IMR-90 (cell line): ENCODE results near the gene WRAP53. TPM values are rescaled to one million over a fixed set of nuclear protein-coding genes. Genes with fewer than 3 reads are reported as not detected.

Experiments used
- ATAC-seq: fragments of 200-7000 bp; cut with Tn5 transposase; 2 replicates; pipeline ENCODE4 v1.9.1; 2020; ENCODE audit warnings: low read depth, mild to moderate bottlenecking, moderate library complexity
- BruUV-seq: library from RNA; stranded (reverse); fragments of 400-500 nt; replicated peaks from 2 replicates; lab custom pipeline; 2021; lab: Mats Ljungman, UMichigan
- CTCF ChIA-PET: fragments of 300-600 bp; formaldehyde crosslinking; extraction: SDS; loops from one replicate; lab custom pipeline; 2021; ENCODE audit warnings: antibody characterized with exemption; lab: Yijun Ruan, JAX
- POLR2A ChIA-PET: fragments of 300-600 bp; sonication (Branson Sonifier 250); formaldehyde crosslinking; loops from one replicate; lab custom pipeline; 2022; ENCODE audit warnings: antibody characterized with exemption; ENCODE audit not compliant: unreplicated experiment; lab: Charles Lee
- DNase-seq: peaks from one replicate; pipeline ENCODE4 v3.0.0; 2013
- H2AFZ ChIP-seq: replicated peaks from 2 replicates; pipeline ENCODE3; 2013; ENCODE audit warnings: low read length, mild to moderate bottlenecking; ENCODE audit not compliant: poor library complexity
- H2AK5ac ChIP-seq: 2 replicates; pipeline ENCODE4 v1.6.1; 2013; ENCODE audit warnings: low read depth, low read length, inconsistent platforms
- H2AK9ac ChIP-seq: replicated peaks from 2 replicates; pipeline ENCODE3; 2013; ENCODE audit warnings: mild to moderate bottlenecking, low read depth, low read length, moderate library complexity; ENCODE audit not compliant: poor library complexity
- H2BK120ac ChIP-seq: 2 replicates; pipeline ENCODE4 v1.6.1; 2013; ENCODE audit warnings: low read depth, low read length, inconsistent platforms
- H2BK15ac ChIP-seq: 3 replicates; pipeline ENCODE4 v1.6.1; 2013; ENCODE audit warnings: low read depth, low read length, inconsistent platforms
- H2BK20ac ChIP-seq: 2 replicates; pipeline ENCODE4 v1.6.1; 2013; ENCODE audit warnings: low read depth, mild to moderate bottlenecking, inconsistent platforms, low read length, moderate library complexity
- H2BK5ac ChIP-seq: 2 replicates; pipeline ENCODE4 v1.6.1; 2013; ENCODE audit warnings: mild to moderate bottlenecking, low read depth, low read length, inconsistent platforms; ENCODE audit not compliant: poor library complexity, severe bottlenecking
- H3K14ac ChIP-seq: replicated peaks from 2 replicates; pipeline ENCODE4 v1.6.1; 2013; ENCODE audit warnings: low read depth, low read length, inconsistent platforms
- H3K18ac ChIP-seq: 2 replicates; pipeline ENCODE4 v1.6.1; 2013; ENCODE audit warnings: low read depth, low read length, control low read depth
- H3K23ac ChIP-seq: 2 replicates; pipeline ENCODE4 v1.6.1; 2013; ENCODE audit warnings: low read depth, low read length, inconsistent platforms
- H3K27ac ChIP-seq: 2 replicates; pipeline ENCODE4 v1.5.1; 2013; ENCODE audit warnings: mild to moderate bottlenecking, control low read depth, low read length; ENCODE audit not compliant: insufficient read depth
- H3K27me3 ChIP-seq: 2 replicates; pipeline ENCODE4 v1.6.1; 2013; ENCODE audit warnings: low read length; ENCODE audit not compliant: control insufficient read depth, insufficient read depth
- H3K36me3 ChIP-seq: 2 replicates; pipeline ENCODE4 v1.6.1; 2013; ENCODE audit warnings: low read length, mixed read lengths; ENCODE audit not compliant: control insufficient read depth, insufficient read depth
- H3K4ac ChIP-seq: 2 replicates; pipeline ENCODE4 v1.6.1; 2013; ENCODE audit warnings: low read depth, low read length, inconsistent platforms
- H3K4me1 ChIP-seq: 2 replicates; pipeline ENCODE4 v1.6.1; 2013; ENCODE audit warnings: low read length, mixed read lengths; ENCODE audit not compliant: control insufficient read depth, insufficient read depth
- H3K4me2 ChIP-seq: 2 replicates; pipeline ENCODE4 v1.6.1; 2013; ENCODE audit warnings: low read depth, mild to moderate bottlenecking, control low read depth, low read length, moderate library complexity
- H3K4me3 ChIP-seq: 2 replicates; pipeline ENCODE4 v1.5.1; 2013; ENCODE audit warnings: low read depth, mild to moderate bottlenecking, control low read depth, low read length, moderate library complexity; ENCODE audit not compliant: insufficient read depth
- H3K56ac ChIP-seq: 2 replicates; pipeline ENCODE4 v1.6.1; 2013; ENCODE audit warnings: low read length, inconsistent platforms; ENCODE audit not compliant: insufficient read depth; ENCODE audit errors: extremely low read depth
- H3K79me1 ChIP-seq, 2 experiments: 2 replicates each; pipeline ENCODE4 v1.6.1; 2013; ENCODE audit warnings: low read length in 2 of 2, inconsistent platforms in 1 of 2, low read depth in 1 of 2
- H3K9ac ChIP-seq: 2 replicates; pipeline ENCODE4 v1.6.1; 2013; ENCODE audit warnings: low read depth, low read length, control low read depth
- H3K9me1 ChIP-seq: 2 replicates; pipeline ENCODE4 v1.6.1; 2013; ENCODE audit warnings: low read length, inconsistent platforms; ENCODE audit not compliant: insufficient read depth
- H3K9me3 ChIP-seq: 2 replicates; pipeline ENCODE4 v1.6.1; 2013; ENCODE audit warnings: low read length; ENCODE audit not compliant: control insufficient read depth, insufficient read depth
- H4K20me1 ChIP-seq: 2 replicates; pipeline ENCODE4 v1.6.1; 2013; ENCODE audit warnings: low read length, inconsistent platforms; ENCODE audit not compliant: insufficient read depth
- H4K5ac ChIP-seq: 2 replicates; pipeline ENCODE4 v1.6.1; 2013; ENCODE audit warnings: mild to moderate bottlenecking, low read depth, low read length, control low read depth
- H4K8ac ChIP-seq, 2 experiments: 2 replicates each; pipeline ENCODE4 v1.6.1; 2013; ENCODE audit warnings: low read depth in 2 of 2, low read length in 2 of 2, control low read depth in 1 of 2, inconsistent platforms in 1 of 2
- H4K91ac ChIP-seq: 2 replicates; pipeline ENCODE4 v1.6.1; 2013; ENCODE audit warnings: low read depth, low read length, inconsistent platforms; ENCODE audit not compliant: insufficient read depth
- CEBPB ChIP-seq: IDR thresholded peaks from 2 replicates; pipeline ENCODE4 v1.6.1; 2012; ENCODE audit warnings: low read depth, low read length, improper control_type of control experiment
- CTCF ChIP-seq: conservative IDR thresholded peaks from 2 replicates; pipeline ENCODE4 v1.5.1; 2012; ENCODE audit warnings: mild to moderate bottlenecking, low read depth, low read length, improper control_type of control experiment
- RAD21 ChIP-seq: IDR thresholded peaks from 2 replicates; pipeline ENCODE4 v1.6.1; 2012; ENCODE audit warnings: low read length, improper control_type of control experiment
- RCOR1 ChIP-seq: IDR thresholded peaks from 2 replicates; pipeline ENCODE4 v1.6.1; 2012; ENCODE audit warnings: mild to moderate bottlenecking, low read length, improper control_type of control experiment; ENCODE audit not compliant: insufficient replicate concordance
- RFX5 ChIP-seq: IDR thresholded peaks from 2 replicates; pipeline ENCODE4 v1.8.0; 2012; ENCODE audit warnings: low read depth, mild to moderate bottlenecking, low read length, moderate library complexity
- WGBS, 2 experiments: methylation state at CpG; one replicate each; pipeline versions ENCODE4 v1.1.5 to v1.1.7; 2013; ENCODE audit warnings: missing lambda C conversion rate in 2 of 2; ENCODE audit not compliant: insufficient read length in 1 of 2; ENCODE audit errors: extremely low coverage in 2 of 2; 5-methylcytosine and 5-hydroxymethylcytosine counted together
- dilution Hi-C: fragments of 300-500 bp; cut with HindIII; formaldehyde crosslinking; loops from one replicate; pipeline ENCODE4 v1.14.3; 2018; ENCODE audit warnings: low sequenced_read_pairs; ENCODE audit not compliant: unreplicated experiment
- in situ Hi-C: fragments of 300-500 bp; cut with MboI; formaldehyde crosslinking; loops from 3 replicates; pipeline ENCODE4 v1.14.3; 2019; ENCODE audit warnings: low sequenced_read_pairs, inconsistent platforms, mixed read lengths
- intact Hi-C: fragments of 100-400 bp; cut with micrococcal nuclease; formaldehyde crosslinking; loops from 2 replicates; pipeline ENCODE4 v1.10.0; 2022
- polyA plus RNA-seq, 3 experiments: library from polyadenylated mRNA; depleted of rRNA; stranded (reverse); fragments of >200 nt; gene quantifications; 2 replicates each; pipeline ENCODE4 v1.2.3, GENCODE V29; 2012; ENCODE audit warnings: low replicate concordance in 1 of 3
- total RNA-seq: library from RNA; depleted of rRNA; stranded (reverse); fragments of >200 nt; gene quantifications from 2 replicates; pipeline ENCODE4 v1.2.3, GENCODE V29; 2012

Gene WRAP53
- total and polyA plus RNA-seq, 2 of the 4 experiments (the other 2 are of a cell fraction), result 6.6 to 9.5 TPM

DNA sequence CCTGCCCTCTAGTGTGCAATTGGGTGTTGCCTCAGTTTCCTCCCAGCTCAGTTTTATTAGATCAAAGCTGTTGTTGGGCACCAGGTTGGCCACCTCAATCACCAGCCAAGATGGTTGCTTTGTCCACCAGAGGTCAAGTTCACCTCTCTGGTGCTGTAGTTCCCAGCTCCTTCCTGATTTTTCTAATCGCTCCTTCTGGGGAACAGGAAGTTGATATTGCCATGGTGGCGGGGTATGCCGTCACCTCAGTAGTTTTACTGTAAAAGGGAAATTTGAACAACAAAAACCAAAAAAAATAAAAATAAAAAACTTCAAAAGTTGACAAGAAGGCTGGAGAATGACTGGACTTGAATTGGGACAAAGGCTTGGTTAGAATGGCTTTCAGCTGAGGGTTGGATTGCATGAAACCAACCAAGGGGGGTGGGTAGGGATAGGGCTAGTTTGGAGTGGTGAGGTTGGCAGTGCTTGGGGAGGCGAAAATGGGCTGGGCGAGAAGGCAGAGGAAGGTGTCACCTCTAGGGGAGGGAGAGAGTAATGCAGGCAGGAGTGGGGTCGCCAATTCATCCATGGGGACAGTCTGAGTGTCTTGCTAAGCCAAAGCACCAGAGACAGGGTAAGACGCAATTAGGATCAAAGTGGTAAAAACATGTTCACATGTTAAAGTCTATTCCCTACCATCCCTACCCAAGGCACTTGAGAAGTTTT lies 22.9 kb downstream of the WRAP53 start:
- no peak overlapping the region for H3K27ac ChIP-seq
- POLR2A ChIA-PET, result no interaction called here
- H2AK5ac ChIP-seq, result no peak overlapping the region
- no peaks in the 10 kb centered on the region for H3K9me3 ChIP-seq
- 76% methylated on average over 2 of the region's 7 CpGs; no CpG with 5 or more reads in 1 of the 2 experiments for WGBS, 2 experiments
- H3K18ac ChIP-seq, result no peak overlapping the region
- no peak overlapping the region for H3K14ac ChIP-seq
- no peaks in the 10 kb centered on the region for H3K79me1 ChIP-seq
- no peak overlapping the region for H2BK20ac ChIP-seq
- H4K91ac ChIP-seq, result no peak overlapping the region
- dilution Hi-C loops, result no loop called here
- no peak overlapping the region for H3K23ac ChIP-seq
- no peak overlapping the region for H3K4ac ChIP-seq
- intact Hi-C loops, result no loop called here
- H3K9ac ChIP-seq, result no peak overlapping the region
- H2BK5ac ChIP-seq, result no peak overlapping the region
- DNase-seq (no peak), ATAC-seq (no peak)
- in situ Hi-C loops, result no loop called here
- no peak overlapping the region for H2BK120ac ChIP-seq
- peaks cover 61% of the 10 kb centered on the region for H3K27me3 ChIP-seq
- no peak overlapping the region for H2AK9ac ChIP-seq
- H3K4me3 ChIP-seq, result no peak overlapping the region
- no peak overlapping the region for H4K5ac ChIP-seq
- peaks cover under 1% of the 10 kb centered on the region; the same call in 1 of the 2 replicates for H3K4me1 ChIP-seq
- H3K4me2 ChIP-seq, result no peak overlapping the region
- no peaks in the 10 kb centered on the region for H3K36me3 ChIP-seq
- no TSS peak for BruUV-seq
- H3K9me1 ChIP-seq, result 0 out of 2 replicates have a peak, but pooled peaks cover under 1% of the 10 kb centered on the region
- no peak overlapping the region for H2BK15ac ChIP-seq
- CTCF ChIA-PET, result no interaction called here
- H4K8ac ChIP-seq, result no peak overlapping the region
- no peak for TF ChIP-seq RAD21
- TF ChIP-seq CTCF, result no peak
- no peak for TF ChIP-seq RFX5
- TF ChIP-seq CEBPB, result no peak
- no peak for TF ChIP-seq RCOR1
- no peak overlapping the region for H3K56ac ChIP-seq
- no peak overlapping the region for H2AFZ ChIP-seq
- no peaks in the 10 kb centered on the region for H4K20me1 ChIP-seq
